ENCODE measurements around the gene HIVEP3. TPM values are rescaled to one million over a fixed set of nuclear protein-coding genes. Genes with fewer than 3 reads are reported as not detected.

HIVEP3 gene
- total RNA-seq, 1 donor from 2014 or later = 8.9 TPM

- Histone ChIP-seq H2AFZ (ENCODE audit: low read depth, low read length) (no peak overlapping the region), H3K9me3 (ENCODE audit: insufficient read depth, low read depth, low read length) (no peaks in the 10 kb centered on the region), H3K79me2 (ENCODE audit: insufficient read depth, low read length) (no peaks in the 10 kb centered on the region), H4K20me1 (ENCODE audit: insufficient read depth, low read length) (no peaks in the 10 kb centered on the region), H3K9ac (ENCODE audit: low read length) (no peak overlapping the region), H3K27ac (ENCODE audit: low read depth, low read length) (no peak overlapping the region), H3K36me3 (ENCODE audit: insufficient read depth, low read length) (no peaks in the 10 kb centered on the region), H3K4me1 (ENCODE audit: insufficient read depth, low read length) (no peaks in the 10 kb centered on the region), H3K27me3 (ENCODE audit: insufficient read depth, low read length) (no peaks in the 10 kb centered on the region), H3K4me3 (ENCODE audit: insufficient read depth, low read depth, low read length) (no peak overlapping the region), H3K4me2 (ENCODE audit: low read length) (no peak overlapping the region)
- DNase-seq (ENCODE audit: low read depth) (no peak), FAIRE-seq (no peak)
- Mint-ChIP-seq H3K4me3 (ENCODE audit: unreplicated experiment) (no peak overlapping the region), H3K27me3 (ENCODE audit: low read depth, unreplicated experiment) (peaks cover 25% of the 10 kb centered on the region), H3K27ac (ENCODE audit: unreplicated experiment) (no peak overlapping the region), H3K9me3 (ENCODE audit: unreplicated experiment) (no peaks in the 10 kb centered on the region), H3K36me3 (ENCODE audit: low read depth, unreplicated experiment) (no peaks in the 10 kb centered on the region), H3K4me1 (ENCODE audit: low read depth, unreplicated experiment) (no peaks in the 10 kb centered on the region)
- TF ChIP-seq CTCF (IDR thresholded peaks at IDR 0.05; ENCODE audit: insufficient read depth, low read depth, low read length) (no peak), EZH2 (IDR thresholded peaks at IDR 0.05; ENCODE audit: insufficient read depth, low read length) (no peak)
Observed at GRCh38 chr1:41790351-41790750, 128.4 kb downstream of the HIVEP3 start.

- no peaks in the 10 kb centered on the region for H3K27me3 ChIP-seq (ENCODE audit: insufficient read depth, low read length)
- TF ChIP-seq CTCF (IDR thresholded peaks at IDR 0.05; ENCODE audit: insufficient read depth, low read depth, low read length) = no peak
- no peak for TF ChIP-seq EZH2 (IDR thresholded peaks at IDR 0.05; ENCODE audit: insufficient read depth, low read length)
- no peak overlapping the region for H3K4me3 Mint-ChIP-seq (ENCODE audit: unreplicated experiment)
- no peak overlapping the region for H3K27ac Mint-ChIP-seq (ENCODE audit: unreplicated experiment)
- no peak overlapping the region for H3K9ac ChIP-seq (ENCODE audit: low read length)
- H3K9me3 Mint-ChIP-seq (ENCODE audit: unreplicated experiment) = no peaks in the 10 kb centered on the region
- no peaks in the 10 kb centered on the region for H3K4me1 ChIP-seq (ENCODE audit: insufficient read depth, low read length)
- no peak for FAIRE-seq
- no peaks in the 10 kb centered on the region for H3K36me3 Mint-ChIP-seq (ENCODE audit: low read depth, unreplicated experiment)
- H3K4me2 ChIP-seq (ENCODE audit: low read length) = no peak overlapping the region
- no peaks in the 10 kb centered on the region for H3K36me3 ChIP-seq (ENCODE audit: insufficient read depth, low read length)
- no peak overlapping the region for H3K27ac ChIP-seq (ENCODE audit: low read depth, low read length)
- no peak overlapping the region for H3K4me3 ChIP-seq (ENCODE audit: insufficient read depth, low read depth, low read length)
- peaks cover 25% of the 10 kb centered on the region for H3K27me3 Mint-ChIP-seq (ENCODE audit: low read depth, unreplicated experiment)
- no peak overlapping the region for H2AFZ ChIP-seq (ENCODE audit: low read depth, low read length)
- H3K79me2 ChIP-seq (ENCODE audit: insufficient read depth, low read length) = no peaks in the 10 kb centered on the region
- no peaks in the 10 kb centered on the region for H4K20me1 ChIP-seq (ENCODE audit: insufficient read depth, low read length)
- H3K9me3 ChIP-seq (ENCODE audit: insufficient read depth, low read depth, low read length) = no peaks in the 10 kb centered on the region
- DNase-seq (ENCODE audit: low read depth) = no peak
- H3K4me1 Mint-ChIP-seq (ENCODE audit: low read depth, unreplicated experiment) = no peaks in the 10 kb centered on the region
Observed at GRCh38 chr1:41789661-41790330, 128.9 kb downstream of the HIVEP3 start.

GRCh38 chr1:41788427-41788826 lies 130.3 kb downstream of the HIVEP3 start:
- H3K4me3 Mint-ChIP-seq (ENCODE audit: unreplicated experiment) = no peak overlapping the region
- Histone ChIP-seq H3K4me1 (ENCODE audit: insufficient read depth, low read length) (peaks cover 6% of the 10 kb centered on the region), H3K9me3 (ENCODE audit: insufficient read depth, low read depth, low read length) (no peaks in the 10 kb centered on the region), H3K27me3 (ENCODE audit: insufficient read depth, low read length) (no peaks in the 10 kb centered on the region), H4K20me1 (ENCODE audit: insufficient read depth, low read length) (no peaks in the 10 kb centered on the region), H2AFZ (ENCODE audit: low read depth, low read length) (no peak overlapping the region), H3K4me2 (ENCODE audit: low read length) (no peak overlapping the region), H3K27ac (ENCODE audit: low read depth, low read length) (no peak overlapping the region), H3K79me2 (ENCODE audit: insufficient read depth, low read length) (no peaks in the 10 kb centered on the region), H3K36me3 (ENCODE audit: insufficient read depth, low read length) (no peaks in the 10 kb centered on the region), H3K9ac (ENCODE audit: low read length) (no peak overlapping the region), H3K4me3 (ENCODE audit: insufficient read depth, low read depth, low read length) (no peak overlapping the region)
- H3K27ac Mint-ChIP-seq (ENCODE audit: unreplicated experiment) = no peak overlapping the region
- peaks cover 1% of the 10 kb centered on the region for H3K36me3 Mint-ChIP-seq (ENCODE audit: low read depth, unreplicated experiment)
- peaks cover 7% of the 10 kb centered on the region for H3K4me1 Mint-ChIP-seq (ENCODE audit: low read depth, unreplicated experiment)
- no peaks in the 10 kb centered on the region for H3K9me3 Mint-ChIP-seq (ENCODE audit: unreplicated experiment)
- FAIRE-seq = no peak
- no peak for DNase-seq (ENCODE audit: low read depth)
- H3K27me3 Mint-ChIP-seq (ENCODE audit: low read depth, unreplicated experiment) = peaks cover 24% of the 10 kb centered on the region
- TF ChIP-seq EZH2 (IDR thresholded peaks at IDR 0.05; ENCODE audit: insufficient read depth, low read length) = no peak
- no peak for TF ChIP-seq CTCF (IDR thresholded peaks at IDR 0.05; ENCODE audit: insufficient read depth, low read depth, low read length)

Data from astrocyte (in vitro differentiated cells and primary cell).